ENCODE results near the gene FRMD3. TPM values are rescaled to one million over a fixed set of nuclear protein-coding genes. Genes with fewer than 3 reads are reported as not detected.

Gene FRMD3
- total RNA-seq, 4 donors from 2014 or later = 9.9 to 42.4 (median 40.2) TPM

- no peak overlapping the region for H3K27ac ChIP-seq
- H3K36me3 ChIP-seq = no peaks in the 10 kb centered on the region
- no peaks in the 10 kb centered on the region for H3K9me3 ChIP-seq
- no peak for TF ChIP-seq POLR2A (IDR thresholded peaks at IDR 0.05)
- TF ChIP-seq CTCF (IDR thresholded peaks at IDR 0.05) = no peak
- H3K4me3 ChIP-seq = no peak overlapping the region
- DNase-seq = no peak
- no peaks in the 10 kb centered on the region for H3K4me1 ChIP-seq
- H3K27me3 ChIP-seq = no peaks in the 10 kb centered on the region
Observed at GRCh38 chr9:83491995-83492394, 46.2 kb downstream of the FRMD3 start.

GRCh38 chr9:83491413-83491812 is 46.8 kb downstream of the FRMD3 start:
- H3K4me1 ChIP-seq = no peaks in the 10 kb centered on the region
- no peaks in the 10 kb centered on the region for H3K36me3 ChIP-seq
- H3K9me3 ChIP-seq = no peaks in the 10 kb centered on the region
- no peak overlapping the region for H3K4me3 ChIP-seq
- H3K27me3 ChIP-seq = no peaks in the 10 kb centered on the region
- TF ChIP-seq CTCF (IDR thresholded peaks at IDR 0.05) (no peak), POLR2A (IDR thresholded peaks at IDR 0.05) (no peak)
- H3K27ac ChIP-seq = no peak overlapping the region
- no peak for DNase-seq

- TF ChIP-seq CTCF (IDR thresholded peaks at IDR 0.05) = no peak
- no peak for TF ChIP-seq POLR2A (IDR thresholded peaks at IDR 0.05)
- Histone ChIP-seq H3K36me3 (no peaks in the 10 kb centered on the region), H3K4me3 (no peak overlapping the region), H3K9me3 (no peaks in the 10 kb centered on the region), H3K27ac (no peak overlapping the region), H3K4me1 (no peaks in the 10 kb centered on the region), H3K27me3 (no peaks in the 10 kb centered on the region)
- no peak for DNase-seq
Observed at GRCh38 chr9:83489961-83490360, 48.2 kb downstream of the FRMD3 start.

- no peaks in the 10 kb centered on the region for H3K27me3 ChIP-seq
- H3K4me3 ChIP-seq = no peak overlapping the region
- TF ChIP-seq POLR2A (IDR thresholded peaks at IDR 0.05) (no peak), CTCF (IDR thresholded peaks at IDR 0.05) (no peak)
- no peak overlapping the region for H3K27ac ChIP-seq
- no peaks in the 10 kb centered on the region for H3K36me3 ChIP-seq
- no peak for DNase-seq
- H3K4me1 ChIP-seq = no peaks in the 10 kb centered on the region
- no peaks in the 10 kb centered on the region for H3K9me3 ChIP-seq
Observed at GRCh38 chr9:83484990-83485389, 53.2 kb downstream of the FRMD3 start.

GRCh38 chr9:83483223-83483622 is 55.0 kb downstream of the FRMD3 start:
- H3K36me3 ChIP-seq = no peaks in the 10 kb centered on the region
- TF ChIP-seq POLR2A (IDR thresholded peaks at IDR 0.05) (no peak), CTCF (IDR thresholded peaks at IDR 0.05) (no peak)

GRCh38 chr9:83479765-83480164 is 58.4 kb downstream of the FRMD3 start:
- no peaks in the 10 kb centered on the region for H3K27me3 ChIP-seq
- H3K36me3 ChIP-seq = no peaks in the 10 kb centered on the region
- no peak for TF ChIP-seq POLR2A (IDR thresholded peaks at IDR 0.05)
- TF ChIP-seq CTCF (IDR thresholded peaks at IDR 0.05) = no peak
- no peaks in the 10 kb centered on the region for H3K9me3 ChIP-seq
- peaks cover 0 to 3% (median 0%) of the 10 kb centered on the region in 4 donors for H3K4me1 ChIP-seq
- no peak for DNase-seq
- H3K4me3 ChIP-seq = no peak overlapping the region
- no peak overlapping the region for H3K27ac ChIP-seq

More at GRCh38 chr9:83483223-83483622, 55.0 kb downstream of the FRMD3 start:
- H3K9me3 ChIP-seq = no peaks in the 10 kb centered on the region
- no peak overlapping the region for H3K4me3 ChIP-seq
- H3K4me1 ChIP-seq = no peaks in the 10 kb centered on the region
- DNase-seq = no peak
- H3K27ac ChIP-seq = no peak overlapping the region
- no peaks in the 10 kb centered on the region for H3K27me3 ChIP-seq
